GM13976 (cell line): ENCODE measurements around the gene KLF15.

Experiments used
- DNase-seq: peaks from one replicate; pipeline ENCODE4 v3.0.0; 2012; ENCODE audit warnings: low spot score
- in situ Hi-C: fragments of 300-500 bp; cut with MboI; formaldehyde crosslinking; loops from one replicate; pipeline ENCODE4 v1.12.0; 2022; ENCODE audit warnings: low sequenced_read_pairs, mixed read lengths, inconsistent platforms; ENCODE audit not compliant: unreplicated experiment
- TF ChIP-seq, protein P1 (sequence below): IDR thresholded peaks from 2 replicates; pipeline ENCODE4 v1.5.1; 2012; ENCODE audit warnings: borderline replicate concordance, mild to moderate bottlenecking; ENCODE audit not compliant: insufficient read depth; ENCODE audit errors: extremely low read depth, missing control alignments, control extremely low read depth

KLF15 gene

DNA sequence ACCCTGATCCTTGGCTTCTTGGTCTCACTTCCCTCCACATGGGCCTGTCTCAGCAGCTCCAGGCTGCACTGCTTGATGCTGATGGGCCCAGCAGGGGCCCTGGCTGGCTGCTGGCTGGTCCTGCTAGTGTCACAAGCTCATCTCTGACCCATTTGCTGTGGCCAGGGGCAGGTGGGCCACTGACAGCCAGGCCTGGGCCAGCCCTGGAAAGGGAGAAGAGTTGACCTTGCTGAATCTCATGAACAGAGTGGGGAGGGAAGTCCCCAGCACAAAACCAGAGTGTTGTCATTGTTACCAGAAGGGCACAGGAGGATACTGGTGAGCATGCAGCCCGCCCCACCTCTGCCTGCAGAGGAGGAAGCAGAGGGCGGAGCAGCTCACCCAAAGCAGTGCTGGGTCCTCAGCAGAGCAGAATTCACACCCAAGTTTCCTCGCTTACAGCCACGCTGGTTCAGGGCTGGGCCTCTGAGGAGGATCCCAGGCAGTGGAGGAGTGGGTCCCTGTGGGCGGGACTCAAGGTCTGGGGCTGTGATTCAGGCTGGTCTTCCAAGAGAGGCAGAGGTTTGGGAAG is 7.6 kb upstream of the KLF15 start:
- TF ChIP-seq, protein P1, sequence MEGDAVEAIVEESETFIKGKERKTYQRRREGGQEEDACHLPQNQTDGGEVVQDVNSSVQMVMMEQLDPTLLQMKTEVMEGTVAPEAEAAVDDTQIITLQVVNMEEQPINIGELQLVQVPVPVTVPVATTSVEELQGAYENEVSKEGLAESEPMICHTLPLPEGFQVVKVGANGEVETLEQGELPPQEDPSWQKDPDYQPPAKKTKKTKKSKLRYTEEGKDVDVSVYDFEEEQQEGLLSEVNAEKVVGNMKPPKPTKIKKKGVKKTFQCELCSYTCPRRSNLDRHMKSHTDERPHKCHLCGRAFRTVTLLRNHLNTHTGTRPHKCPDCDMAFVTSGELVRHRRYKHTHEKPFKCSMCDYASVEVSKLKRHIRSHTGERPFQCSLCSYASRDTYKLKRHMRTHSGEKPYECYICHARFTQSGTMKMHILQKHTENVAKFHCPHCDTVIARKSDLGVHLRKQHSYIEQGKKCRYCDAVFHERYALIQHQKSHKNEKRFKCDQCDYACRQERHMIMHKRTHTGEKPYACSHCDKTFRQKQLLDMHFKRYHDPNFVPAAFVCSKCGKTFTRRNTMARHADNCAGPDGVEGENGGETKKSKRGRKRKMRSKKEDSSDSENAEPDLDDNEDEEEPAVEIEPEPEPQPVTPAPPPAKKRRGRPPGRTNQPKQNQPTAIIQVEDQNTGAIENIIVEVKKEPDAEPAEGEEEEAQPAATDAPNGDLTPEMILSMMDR: no peak
- in situ Hi-C loops: no loop called here
- DNase-seq: no peak

DNA sequence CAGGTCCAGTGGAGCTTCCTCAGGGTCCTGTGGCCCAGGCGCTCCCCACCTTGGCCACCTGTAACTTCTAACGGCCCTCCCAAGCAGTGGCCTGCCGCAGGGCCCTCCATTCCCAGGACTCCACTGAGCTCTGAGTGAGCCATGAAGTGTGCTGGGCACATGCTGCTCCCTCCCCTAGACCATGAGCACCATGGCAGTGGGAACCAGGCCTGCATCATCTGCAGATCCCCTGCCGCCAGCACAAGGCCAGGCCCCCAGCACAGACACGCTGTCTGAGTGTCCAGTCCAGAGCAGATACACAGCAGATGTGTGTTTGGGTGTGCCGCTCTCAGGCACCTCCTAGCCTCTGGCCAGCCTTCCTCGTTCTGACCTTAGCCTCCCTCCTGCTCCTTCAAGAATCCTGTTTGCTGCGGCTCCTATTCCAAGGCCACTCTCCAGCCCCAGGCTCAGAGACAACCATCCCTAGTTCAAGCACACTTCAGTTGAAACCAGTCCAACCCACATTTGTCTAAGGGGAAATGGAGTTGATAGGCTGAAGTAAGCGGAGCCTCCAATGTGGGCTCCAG is 7.0 kb upstream of the KLF15 start:
- in situ Hi-C loops: no loop called here
- DNase-seq: no peak
- TF ChIP-seq, protein P1: no peak

DNA sequence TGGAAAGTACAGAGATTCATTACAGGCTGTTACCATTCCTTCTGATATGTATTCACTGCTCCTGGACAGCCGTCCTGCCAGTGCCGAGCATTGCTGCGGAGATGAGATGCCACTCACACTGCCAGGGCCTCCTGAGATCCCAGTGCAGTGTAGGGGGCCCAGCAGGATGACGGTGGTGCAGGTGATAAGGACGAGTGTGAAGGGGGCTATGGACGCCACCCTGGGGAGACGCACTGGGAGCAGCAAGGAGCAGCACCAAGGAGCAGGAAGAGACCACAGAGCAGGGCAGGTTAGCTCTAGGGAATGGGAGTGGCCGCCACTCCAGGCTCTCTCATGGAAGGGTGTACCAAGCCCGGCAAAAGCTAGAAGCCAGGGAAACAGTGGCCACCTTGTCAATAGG is 4.0 kb upstream of the KLF15 start:
- in situ Hi-C loops: no loop called here
- TF ChIP-seq, protein P1: no peak
- no peak for DNase-seq

DNA sequence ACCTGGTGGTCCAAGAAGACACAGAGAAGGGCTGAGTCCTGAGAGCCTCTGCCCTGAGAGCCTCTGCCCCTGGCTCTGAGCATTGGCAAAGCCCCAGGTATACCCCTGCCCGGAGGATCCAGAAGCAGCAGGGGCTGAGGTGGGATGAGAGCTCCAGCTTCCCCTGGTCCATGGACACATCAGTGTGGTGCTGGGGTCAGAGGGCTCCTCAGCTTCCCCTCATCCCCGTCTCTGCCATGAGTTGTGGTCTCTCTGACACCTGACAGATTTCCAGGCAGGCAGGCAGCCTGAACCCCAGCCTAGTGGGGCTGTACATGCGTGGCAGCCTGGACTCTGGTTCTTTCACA is 3.5 kb upstream of the KLF15 start:
- in situ Hi-C loops: no loop called here
- no peak for DNase-seq
- TF ChIP-seq, protein P1: no peak

DNA sequence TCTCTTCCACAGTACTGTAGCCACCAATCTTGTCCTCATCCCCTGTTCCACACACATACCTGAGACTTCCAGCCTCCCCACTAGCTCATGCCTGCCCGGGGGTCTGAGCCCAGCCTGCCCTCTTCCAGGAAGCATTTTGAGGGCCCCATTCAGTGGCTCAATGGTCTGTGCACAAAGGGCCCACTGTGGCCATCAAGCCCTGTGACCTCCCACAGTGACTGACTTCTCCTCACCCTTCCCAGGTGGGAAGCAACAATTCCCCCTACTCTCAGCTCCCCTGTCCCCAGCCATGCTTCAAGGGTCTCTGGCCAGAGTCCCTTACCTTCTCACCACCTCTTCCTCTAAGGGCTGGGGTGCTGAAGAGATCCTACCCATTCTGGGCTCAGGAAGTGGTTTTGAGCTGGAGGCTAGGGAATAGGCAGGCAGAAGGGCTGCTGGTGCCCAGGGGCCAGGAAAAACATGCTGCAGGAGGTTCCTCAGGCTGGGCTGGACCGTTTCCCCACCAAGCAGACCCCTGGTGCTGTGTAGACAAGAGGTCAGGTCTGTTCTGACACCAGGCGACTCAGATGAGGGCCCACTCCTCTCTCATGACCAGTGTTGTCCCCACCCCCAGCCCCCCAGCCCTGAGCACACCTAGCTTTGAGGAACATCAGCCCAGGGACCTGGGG is 3.0 kb upstream of the KLF15 start:
- in situ Hi-C loops: no loop called here
- TF ChIP-seq, protein P1: no peak
- no peak for DNase-seq

DNA sequence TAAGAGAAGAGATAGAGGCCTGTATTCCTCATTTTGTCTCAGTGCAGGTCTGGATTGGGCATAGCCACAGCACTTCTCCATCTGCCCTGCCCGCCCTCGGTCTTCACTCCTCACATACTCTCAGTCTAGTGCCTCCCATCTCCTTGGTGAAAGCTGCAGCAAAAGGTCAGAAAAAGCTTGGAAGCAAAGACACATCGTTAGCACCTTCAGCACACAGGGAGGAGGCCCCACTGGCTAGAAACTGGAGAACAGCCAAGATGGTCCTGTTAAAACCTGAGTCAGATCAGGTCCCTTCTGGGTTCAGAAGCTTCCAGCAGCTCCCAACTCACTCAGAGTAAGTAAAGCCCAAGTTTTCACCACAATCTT is 1.6 kb upstream of the KLF15 start:
- TF ChIP-seq, protein P1: no peak
- DNase-seq: no peak
- in situ Hi-C loops: no loop called here
